IMR-90 (cell line): ENCODE data around the gene GPR137. TPM values are rescaled to one million over a fixed set of nuclear protein-coding genes. Genes with fewer than 3 reads are reported as not detected.

Experiments
- CTCF ChIP-seq: conservative IDR thresholded peaks from 2 replicates; pipeline ENCODE4 v1.5.1; 2012; ENCODE audit warnings: mild to moderate bottlenecking, low read depth, low read length, improper control_type of control experiment
- MAZ ChIP-seq: IDR thresholded peaks from 2 replicates; pipeline ENCODE4 v1.6.1; 2012; ENCODE audit warnings: low read depth, mild to moderate bottlenecking, low read length, improper control_type of control experiment, moderate library complexity, borderline replicate concordance
- NFE2L2 ChIP-seq: fragments of 150-350 bp; IDR thresholded peaks from 2 replicates; pipeline ENCODE4 v1.6.1; 2016; ENCODE audit warnings: low read depth, mild to moderate bottlenecking, low read length
- polyA plus RNA-seq, 3 experiments: library from polyadenylated mRNA; depleted of rRNA; stranded (reverse); fragments of >200 nt; gene quantifications; 2 replicates each; pipeline ENCODE4 v1.2.3, GENCODE V29; 2012; ENCODE audit warnings: low replicate concordance in 1 of 3
- total RNA-seq: library from RNA; depleted of rRNA; stranded (reverse); fragments of >200 nt; gene quantifications from 2 replicates; pipeline ENCODE4 v1.2.3, GENCODE V29; 2012

The GPR137 gene
- total and polyA plus RNA-seq, 2 of the 4 experiments (the other 2 are of a cell fraction), result 3.6 to 26.0 TPM

GRCh38 chr11:64245797-64246620 is 39.6 kb upstream of the GPR137 start (continued):
- no peak for TF ChIP-seq CTCF
- TF ChIP-seq MAZ, result peak; percentile 96
- TF ChIP-seq NFE2L2, result 0 out of 2 replicates have a peak, but pooled peaks have one; percentile 23
